Activated CD4-positive, alpha-beta T cell treated with anti-CD3 and anti-CD28 coated beads for 36 hours (primary cell): ENCODE data around the gene LTB4R2. TPM values are rescaled to one million over a fixed set of nuclear protein-coding genes. Genes with fewer than 3 reads are reported as not detected.

Source experiments
- ATAC-seq: fragments of 200-7000 bp; cut with Tn5 transposase; one replicate; pipeline ENCODE4 v1.10.0; 2021; ENCODE audit warnings: mild to moderate bottlenecking, moderate library complexity
- CTCF ChIA-PET: fragments of 350-600 bp; sonication (Branson Sonifier 250); formaldehyde crosslinking; loops from one replicate; lab custom pipeline; 2021; ENCODE audit warnings: antibody characterized with exemption; lab: Charles Lee
- POLR2A ChIA-PET: fragments of 350-600 bp; sonication (Branson Sonifier 250); formaldehyde crosslinking; loops from one replicate; lab custom pipeline; 2021; ENCODE audit warnings: antibody characterized with exemption, inconsistent platforms; lab: Charles Lee
- DNase-seq: peaks from one replicate; pipeline ENCODE4 v3.0.0-alpha.2; 2020
- H3K27ac Mint-ChIP-seq: one replicate; pipeline ENCODE4 v1.8.0; 2021; ENCODE audit warnings: mixed read lengths
- H3K27me3 Mint-ChIP-seq: one replicate; pipeline ENCODE4 v1.8.0; 2021; ENCODE audit warnings: mixed read lengths
- H3K36me3 Mint-ChIP-seq: one replicate; pipeline ENCODE4 v1.8.0; 2021; ENCODE audit warnings: low read depth, mixed read lengths
- H3K4me1 Mint-ChIP-seq: one replicate; pipeline ENCODE4 v1.8.0; 2021; ENCODE audit warnings: mixed read lengths
- H3K4me3 Mint-ChIP-seq: one replicate; pipeline ENCODE4 v1.8.0; 2021; ENCODE audit warnings: mild to moderate bottlenecking, moderate library complexity, mixed read lengths
- H3K9me3 Mint-ChIP-seq: one replicate; pipeline ENCODE4 v1.8.0; 2021; ENCODE audit warnings: low read depth, mixed read lengths
- intact Hi-C, 2 experiments: fragments of 100-400 bp; cut with DNase I in 1 of 2; cut with micrococcal nuclease in 1 of 2; formaldehyde crosslinking; loops; one replicate each; pipeline versions ENCODE4 v1.14.2 to v1.15.1; 2022 to 2024; cut with DNase I, micrococcal nuclease
- total RNA-seq, 2 experiments: library from RNA; stranded (reverse); gene quantifications; one replicate each; pipeline ENCODE4 v1.2.3, GENCODE V29; 2021

Gene LTB4R2
- total RNA-seq, 2 experiments from 2014 or later = 7.5 to 9.5 TPM

GRCh38 chr14:24298892-24299254 lies 11.1 kb upstream of the LTB4R2 start:
- peaks cover 33% of the 10 kb centered on the region for H3K36me3 Mint-ChIP-seq
- no peaks in the 10 kb centered on the region for H3K9me3 Mint-ChIP-seq
- CTCF ChIA-PET = interaction anchor here (0.9 to 16.5 kb wide), 10 partner anchors 11 to 138 kb away, joined by 4 to 430 read pairs (median 22); partner anchors contain the start of genes CHMP4A, CIDEB, GMPR2 and LTB4R
- peak overlapping the region; percentile 91 for H3K4me3 Mint-ChIP-seq
- H3K4me1 Mint-ChIP-seq = peaks cover 51% of the 10 kb centered on the region
- POLR2A ChIA-PET = interaction anchor here (0.7 to 1.7 kb wide), 3 partner anchors 34 to 185 kb away, joined by 3 to 12 read pairs (median 6); partner anchors contain the start of genes DCAF11, NRL and TINF2
- intact Hi-C loops = loop anchor here (1.0 to 5.0 kb wide), 14 partner anchors 28 to 287 kb away; partner anchors contain the start of genes CHMP4A (in 2 of the 2), CARMIL3 (in 1 of the 2), DCAF11 (in 1 of the 2) and EMC9 (in 1 of the 2)
- ATAC-seq = peak; percentile 18
- DNase-seq = peak; percentile 52
- peak overlapping the region; percentile 77 for H3K27ac Mint-ChIP-seq
- no peaks in the 10 kb centered on the region for H3K27me3 Mint-ChIP-seq

GRCh38 chr14:24299255-24300191 lies 10.4 kb upstream of the LTB4R2 start, which contains the start of the genes DHRS1 and NOP9:
Gene DHRS1 (minus strand): TSS chr14:24299780. CDS start chr14:24299106, 674 bp downstream.
Gene NOP9 (plus strand): TSS chr14:24299850. CDS start chr14:24299955, 105 bp downstream.
- Mint-ChIP-seq H3K27me3 (no peaks in the 10 kb centered on the region), H3K4me3 (peak within 1 kb of the TSS; percentile 91), H3K9me3 (no peaks in the 10 kb centered on the region), H3K36me3 (peaks cover 37% of the 10 kb centered on the region), H3K4me1 (peaks cover 51% of the 10 kb centered on the region), H3K27ac (peak within 1 kb of the TSS; percentile 77)
- ChIA-PET CTCF (interaction anchor here (0.6 to 16.5 kb wide), 18 partner anchors 9 to 189 kb away, joined by 3 to 430 read pairs (median 6); partner anchors contain the start of genes CHMP4A, CIDEB, DCAF11 and GMPR2), POLR2A (interaction anchor here (0.5 to 1.7 kb wide), 6 partner anchors 11 to 422 kb away, joined by 3 to 12 read pairs (median 3); partner anchors contain the start of genes DCAF11, NRL and TINF2)
- ATAC-seq (peak; percentile 67), DNase-seq (peak; percentile 96)
- intact Hi-C loops = loop anchor here (1.0 to 5.0 kb wide), 14 partner anchors 28 to 287 kb away; partner anchors contain the start of genes CHMP4A (in 2 of the 2), CARMIL3 (in 1 of the 2), DCAF11 (in 1 of the 2) and EMC9 (in 1 of the 2)

- no peak for DNase-seq
- Mint-ChIP-seq H3K4me1 (peaks cover 51% of the 10 kb centered on the region), H3K27me3 (no peaks in the 10 kb centered on the region), H3K27ac (peak overlapping the region; percentile 58), H3K4me3 (peak overlapping the region; percentile 91), H3K36me3 (peaks cover 46% of the 10 kb centered on the region), H3K9me3 (no peaks in the 10 kb centered on the region)
- no peak for ATAC-seq
- intact Hi-C loops = no loop called here
- CTCF ChIA-PET = interaction anchor here (0.6 to 16.5 kb wide), 19 partner anchors 10 to 190 kb away, joined by 3 to 430 read pairs (median 4); partner anchors contain the start of genes CHMP4A, CIDEB, DCAF11 and GMPR2
- POLR2A ChIA-PET = interaction anchor here (0.7 to 1.7 kb wide), 5 partner anchors 10 to 186 kb away, joined by 3 to 12 read pairs (median 3); partner anchors contain the start of genes DCAF11, NRL and TINF2
Measured at GRCh38 chr14:24300326-24300980, 9.5 kb upstream of the LTB4R2 start.

- H3K4me3 Mint-ChIP-seq = no peak overlapping the region
- H3K27ac Mint-ChIP-seq = no peak overlapping the region
- ATAC-seq (no peak), DNase-seq (no peak)
- ChIA-PET POLR2A (no interaction called here), CTCF (interaction anchor here (0.7 to 16.5 kb wide), 3 partner anchors 28 to 143 kb away, joined by 3 to 430 read pairs (median 3); partner anchors contain the start of genes GMPR2, IRF9, NEDD8 and TINF2)
- H3K4me1 Mint-ChIP-seq = peaks cover 34% of the 10 kb centered on the region
- H3K27me3 Mint-ChIP-seq = no peaks in the 10 kb centered on the region
- H3K36me3 Mint-ChIP-seq = peaks cover 60% of the 10 kb centered on the region
- intact Hi-C loops = no loop called here
- no peaks in the 10 kb centered on the region for H3K9me3 Mint-ChIP-seq
Measured at GRCh38 chr14:24304019-24304387, 5.9 kb upstream of the LTB4R2 start.

- POLR2A ChIA-PET = interaction anchor here (0.6 kb wide), 1 partner anchor 185 kb away, joined by 3 read pairs; no protein-coding TSS in a partner anchor
- Mint-ChIP-seq H3K27me3 (no peaks in the 10 kb centered on the region), H3K36me3 (peaks cover 61% of the 10 kb centered on the region), H3K9me3 (no peaks in the 10 kb centered on the region), H3K4me1 (peaks cover 34% of the 10 kb centered on the region), H3K4me3 (no peak overlapping the region), H3K27ac (peak overlapping the region; percentile 26)
- DNase-seq (no peak), ATAC-seq (no peak)
- intact Hi-C loops = no loop called here
- CTCF ChIA-PET = interaction anchor here (0.8 to 16.5 kb wide), 25 partner anchors 9 to 718 kb away, joined by 3 to 430 read pairs (median 7); partner anchors contain the start of genes CHMP4A, DHRS1, GMPR2 and IRF9
Measured at GRCh38 chr14:24307156-24307574, 2.8 kb upstream of the LTB4R2 start.

GRCh38 chr14:24307575-24308341 lies 2.2 kb upstream of the LTB4R2 start, which contains the start of gene CIDEB:
Gene CIDEB (minus strand): TSS chr14:24307977. CDS start chr14:24307858, 119 bp downstream.
- Mint-ChIP-seq H3K9me3 (no peaks in the 10 kb centered on the region), H3K27ac (peak within 1 kb of the TSS; percentile 26), H3K4me1 (peaks cover 37% of the 10 kb centered on the region), H3K27me3 (no peaks in the 10 kb centered on the region), H3K36me3 (peaks cover 58% of the 10 kb centered on the region), H3K4me3 (no peak within 1 kb of the TSS)
- ChIA-PET CTCF (interaction anchor here (0.5 to 16.5 kb wide), 50 partner anchors 9 to 719 kb away, joined by 3 to 430 read pairs (median 5); partner anchors contain the start of genes CHMP4A, DCAF11, DHRS1 and EMC9), POLR2A (interaction anchor here (0.6 to 1.7 kb wide), 4 partner anchors 36 to 193 kb away, joined by 3 to 6 read pairs (median 4); partner anchors contain the start of genes DCAF11, NRL, RABGGTA and TINF2)
- ATAC-seq = peak; percentile 40
- intact Hi-C loops = loop anchor here in 1 of 2 experiments (1.0 kb wide), 2 partner anchors 36 to 91 kb away; partner anchors contain the start of genes MDP1 and RABGGTA
- DNase-seq = peak; percentile 78

- intact Hi-C loops = loop anchor here in 1 of 2 experiments (1.0 kb wide), 2 partner anchors 37 to 92 kb away; partner anchors contain the start of genes MDP1 and RABGGTA
- Mint-ChIP-seq H3K9me3 (no peaks in the 10 kb centered on the region), H3K36me3 (peaks cover 53% of the 10 kb centered on the region), H3K4me3 (no peak overlapping the region), H3K27me3 (no peaks in the 10 kb centered on the region), H3K27ac (no peak overlapping the region), H3K4me1 (peaks cover 45% of the 10 kb centered on the region)
- DNase-seq = no peak
- ChIA-PET POLR2A (interaction anchor here (0.7 to 1.7 kb wide), 3 partner anchors 37 to 194 kb away, joined by 3 to 6 read pairs (median 5); partner anchors contain the start of genes DCAF11, NRL, RABGGTA and TINF2), CTCF (interaction anchor here (0.5 to 16.5 kb wide), 49 partner anchors 8 to 636 kb away, joined by 3 to 430 read pairs (median 5); partner anchors contain the start of genes CHMP4A, DCAF11, DHRS1 and EMC9)
- ATAC-seq = no peak
Measured at GRCh38 chr14:24308342-24309124, 1.4 kb upstream of the LTB4R2 start.

GRCh38 chr14:24310265-24310645 lies 315 bp downstream of the LTB4R2 start:
- intact Hi-C loops = loop anchor here in 1 of 2 experiments (2.0 kb wide), 1 partner anchor 13 kb away; no protein-coding TSS in a partner anchor
- Mint-ChIP-seq H3K4me3 (peak overlapping the region; percentile 70), H3K4me1 (peaks cover 61% of the 10 kb centered on the region), H3K9me3 (no peaks in the 10 kb centered on the region), H3K36me3 (peaks cover 36% of the 10 kb centered on the region), H3K27ac (peak overlapping the region; percentile 30), H3K27me3 (no peaks in the 10 kb centered on the region)
- CTCF ChIA-PET = interaction anchor here (0.6 to 16.5 kb wide), 18 partner anchors 10 to 202 kb away, joined by 3 to 430 read pairs (median 4); partner anchors contain the start of genes CHMP4A, DHRS1, GMPR2 and MDP1
- POLR2A ChIA-PET = interaction anchor here (0.6 to 1.3 kb wide), 4 partner anchors 10 to 101 kb away, joined by 3 to 6 read pairs (median 4); partner anchors contain the start of genes CHMP4A, DHRS1 and NOP9
- no peak for ATAC-seq
- DNase-seq = no peak
